IMR-90 (cell line): ENCODE data around the gene TPX2.

Experiments
- CTCF ChIP-seq: conservative IDR thresholded peaks from 2 replicates; pipeline ENCODE4 v1.5.1; 2012; ENCODE audit warnings: mild to moderate bottlenecking, low read depth, low read length, improper control_type of control experiment
- ELK1 ChIP-seq: fragments of 150-350 bp; IDR thresholded peaks from 2 replicates; pipeline ENCODE4 v1.6.1; 2016; ENCODE audit warnings: low read depth, mild to moderate bottlenecking, low read length, moderate library complexity, borderline replicate concordance
- MAZ ChIP-seq: IDR thresholded peaks from 2 replicates; pipeline ENCODE4 v1.6.1; 2012; ENCODE audit warnings: low read depth, mild to moderate bottlenecking, low read length, improper control_type of control experiment, moderate library complexity, borderline replicate concordance
- POLR2A ChIP-seq: IDR thresholded peaks from 2 replicates; pipeline ENCODE4 v1.6.1; 2012; ENCODE audit warnings: mild to moderate bottlenecking, low read depth, low read length
- RFX5 ChIP-seq: IDR thresholded peaks from 2 replicates; pipeline ENCODE4 v1.8.0; 2012; ENCODE audit warnings: low read depth, mild to moderate bottlenecking, low read length, moderate library complexity
- SMC3 ChIP-seq: fragments of 150-350 bp; IDR thresholded peaks from 2 replicates; pipeline ENCODE4 v1.6.1; 2016; ENCODE audit warnings: low read depth, mild to moderate bottlenecking, antibody characterized with exemption, low read length, moderate library complexity
- USF2 ChIP-seq: fragments of 150-350 bp; IDR thresholded peaks from 2 replicates; pipeline ENCODE4 v1.6.1; 2017; ENCODE audit warnings: mild to moderate bottlenecking, antibody characterized with exemption, low read length, low read depth

- TF ChIP-seq CTCF (no peak), MAZ (no peak), USF2 (no peak), POLR2A (no peak), SMC3 (no peak), RFX5 (no peak), ELK1 (no peak)
These were observed 27.6 kb upstream of the TPX2 start for GRCh38 chr20:31711179-31712111.
